Endothelial cell of umbilical vein (primary cell): ENCODE results near the gene TYW1. TPM values are rescaled to one million over a fixed set of nuclear protein-coding genes. Genes with fewer than 3 reads are reported as not detected.
"Not testable (repeated sequence)": the region's sequence is repeated elsewhere in the genome, so short reads cannot be mapped to it uniquely, and the experiment has no call there.

ENCODE experiments used
- BruUV-seq: library from RNA; stranded (reverse); fragments of 400-500 nt; replicated peaks from 2 replicates; lab custom pipeline; 2021; lab: Mats Ljungman, UMichigan
- CTCF ChIA-PET: fragments of 300-600, 350-600 bp; sonication (Branson Sonifier 250); formaldehyde crosslinking; loops from one replicate; lab custom pipeline; 2021; ENCODE audit warnings: antibody characterized with exemption, inconsistent platforms; lab: Charles Lee
- POLR2A ChIA-PET: fragments of 300-600, 350-600 bp; sonication (Branson Sonifier 250); formaldehyde crosslinking; loops from one replicate; lab custom pipeline; 2021; ENCODE audit warnings: antibody characterized with exemption, inconsistent platforms; lab: Charles Lee
- DNase-seq: peaks from one replicate; pipeline ENCODE4 v3.0.0-alpha.2; 2011; ENCODE audit warnings: low read depth, low spot score
- FAIRE-seq: peaks from 2 replicates; lab custom pipeline; 2011; peaks lifted over from hg19 to GRCh38; lab: Jason Lieb, UNC
- H2AFZ ChIP-seq: 2 replicates; pipeline ENCODE4 v1.6.0; 2012; ENCODE audit warnings: low read depth, low read length, control low read depth, inconsistent platforms
- H3K27ac ChIP-seq: 2 replicates; pipeline ENCODE4 v1.5.1; 2011; ENCODE audit warnings: low read depth, mild to moderate bottlenecking, control low read depth, low read length, moderate library complexity; ENCODE audit not compliant: insufficient read depth
- H3K27me3 ChIP-seq, 2 experiments: 2 replicates each; pipeline versions ENCODE4 v1.6.0 to v1.6.1; 2011; ENCODE audit warnings: low read length in 2 of 2, mixed read lengths in 1 of 2; ENCODE audit not compliant: control insufficient read depth in 2 of 2, insufficient read depth in 2 of 2
- H3K36me3 ChIP-seq, 2 experiments: 2 replicates in 1 of 2; 3 replicates in 1 of 2; pipeline ENCODE4 v1.5.1; 2011; ENCODE audit warnings: low read length in 2 of 2, mild to moderate bottlenecking in 1 of 2, moderate library complexity in 1 of 2; ENCODE audit not compliant: control insufficient read depth in 2 of 2, insufficient read depth in 2 of 2; ENCODE audit errors: extremely low read depth in 1 of 2
- H3K4me1 ChIP-seq: 3 replicates; pipeline ENCODE4 v1.5.1; 2011; ENCODE audit warnings: mild to moderate bottlenecking, low read length; ENCODE audit not compliant: control insufficient read depth, insufficient read depth; ENCODE audit errors: extremely low read depth
- H3K4me2 ChIP-seq: 2 replicates; pipeline ENCODE4 v1.6.1; 2011; ENCODE audit warnings: low read length, control low read depth, mixed read lengths; ENCODE audit not compliant: insufficient read depth
- H3K4me3 ChIP-seq, 3 experiments: fragments of 200-600 bp in 1 of 3; sonication (generic), shearing (Covaris generic) in 1 of 3; replicated peaks in 1 of 3; 2 replicates each; pipeline ENCODE4 v1.5.1; 2011 to 2016; ENCODE audit warnings: control low read depth in 3 of 3, low read length in 3 of 3, mild to moderate bottlenecking in 2 of 3, inconsistent platforms in 1 of 3, low read depth in 1 of 3, moderate library complexity in 1 of 3; ENCODE audit not compliant: insufficient read depth in 1 of 3
- H3K79me2 ChIP-seq: 2 replicates; pipeline ENCODE4 v1.6.0; 2012; ENCODE audit warnings: low read length, inconsistent platforms; ENCODE audit not compliant: control insufficient read depth, insufficient read depth
- H3K9ac ChIP-seq: replicated peaks from 2 replicates; pipeline ENCODE3; 2011; ENCODE audit warnings: low read length, control low read depth; ENCODE audit not compliant: insufficient read depth; ENCODE audit errors: extremely low read depth
- H3K9me1 ChIP-seq: replicated peaks from 3 replicates; pipeline ENCODE4 v1.6.0; 2011; ENCODE audit warnings: mild to moderate bottlenecking, low read length; ENCODE audit not compliant: control insufficient read depth, insufficient read depth; ENCODE audit errors: extremely low read depth
- H3K9me3 ChIP-seq: replicated peaks from 2 replicates; pipeline ENCODE4 v1.5.1; 2012; ENCODE audit warnings: low read length, inconsistent platforms; ENCODE audit not compliant: control insufficient read depth, insufficient read depth
- H4K20me1 ChIP-seq: replicated peaks from 2 replicates; pipeline ENCODE3; 2011; ENCODE audit warnings: mild to moderate bottlenecking, low read length; ENCODE audit not compliant: control insufficient read depth, insufficient read depth; ENCODE audit errors: extremely low read depth
- EZH2 ChIP-seq: IDR thresholded peaks from 2 replicates; pipeline ENCODE4 v1.6.1; 2012; ENCODE audit warnings: borderline replicate concordance, low read depth, mild to moderate bottlenecking, moderate library complexity, low read length, inconsistent platforms; ENCODE audit not compliant: severe bottlenecking
- GATA2 ChIP-seq: IDR thresholded peaks from 2 replicates; pipeline ENCODE4 v1.7.0; 2011; ENCODE audit warnings: low read depth, mild to moderate bottlenecking, moderate library complexity, mixed read lengths, low read length; ENCODE audit not compliant: insufficient read length, insufficient read depth
- JUN ChIP-seq: IDR thresholded peaks from 2 replicates; pipeline ENCODE4 v1.6.1; 2011; ENCODE audit warnings: borderline replicate concordance, low read depth; ENCODE audit not compliant: insufficient read length, insufficient read depth
- MAX ChIP-seq: IDR thresholded peaks from 2 replicates; pipeline ENCODE4 v1.6.1; 2011; ENCODE audit not compliant: insufficient read depth, insufficient read length
- POLR2AphosphoS5 ChIP-seq: IDR thresholded peaks from 2 replicates; pipeline ENCODE4 v1.6.1; 2012; ENCODE audit warnings: low read depth, mild to moderate bottlenecking, control low read depth, low read length, moderate library complexity; ENCODE audit not compliant: insufficient read depth
- dilution Hi-C: fragments of 300-500 bp; cut with MboI; formaldehyde crosslinking; loops from one replicate; pipeline ENCODE4 v1.15.0; 2019; ENCODE audit warnings: low sequenced_read_pairs; ENCODE audit not compliant: extremely low pct_ligation_motif_present
- intact Hi-C: fragments of 100-400 bp; cut with micrococcal nuclease; formaldehyde crosslinking; loops from one replicate; pipeline ENCODE4 v1.10.0; 2022
- polyA plus RNA-seq, 4 experiments: library from polyadenylated mRNA; depleted of rRNA in 3 of 4; stranded (reverse) in 3 of 4; unstranded in 1 of 4; fragments of >200 nt; gene quantifications; 2 replicates each; pipeline versions ENCODE4 v1.2.1 to v1.2.3, GENCODE V29; 2011 to 2012; ENCODE audit warnings: missing spikeins in 1 of 4
- total RNA-seq: library from RNA; stranded (reverse); gene quantifications from 2 replicates; pipeline ENCODE4 v1.2.3, GENCODE V29; 2021

TYW1 gene
- total and polyA plus RNA-seq, 2 donors (not counting 3 experiments of a cell fraction or from before 2014, with no cell fraction given), result 7.7 to 15.9 TPM

- H4K20me1 ChIP-seq, result no peaks in the 10 kb centered on the region
- BruUV-seq, result no TSS peak
- no peak overlapping the region for H2AFZ ChIP-seq
- H3K36me3 ChIP-seq, result no peaks in the 10 kb centered on the region
- intact Hi-C loops, result no loop called here
- no peak overlapping the region for H3K27ac ChIP-seq
- H3K4me1 ChIP-seq, result no peaks in the 10 kb centered on the region
- FAIRE-seq, result no peak
- no peaks in the 10 kb centered on the region for H3K9me1 ChIP-seq
- H3K27me3 ChIP-seq, result no peaks in the 10 kb centered on the region
- ChIA-PET POLR2A (no interaction called here), CTCF (no interaction called here)
- H3K4me2 ChIP-seq, result no peak overlapping the region
- no peak for DNase-seq
- H3K9me3 ChIP-seq, result no peaks in the 10 kb centered on the region
- H3K79me2 ChIP-seq, result no peaks in the 10 kb centered on the region
- TF ChIP-seq MAX (no peak), JUN (no peak), EZH2 (no peak), POLR2AphosphoS5 (no peak), GATA2 (no peak)
- dilution Hi-C loops, result no loop called here
- no peak overlapping the region for H3K9ac ChIP-seq
- H3K4me3 ChIP-seq, result no peak overlapping the region
Measured at GRCh38 chr7:67206452-67206851, 209.8 kb downstream of the TYW1 start.

GRCh38 chr7:67208656-67209055 lies 212.0 kb downstream of the TYW1 start:
- H3K27me3 ChIP-seq, CTCF ChIA-PET, H3K9me1 ChIP-seq, H3K9me3 ChIP-seq, H4K20me1 ChIP-seq, dilution Hi-C loops, POLR2A ChIA-PET, H3K4me3 ChIP-seq, H3K4me2 ChIP-seq, H2AFZ ChIP-seq, FAIRE-seq, intact Hi-C loops, H3K36me3 ChIP-seq, H3K9ac ChIP-seq, DNase-seq, H3K4me1 ChIP-seq, BruUV-seq, H3K27ac ChIP-seq, H3K79me2 ChIP-seq: not testable (repeated sequence)
